PC-3 (cell line): ENCODE results near the gene VPS8. TPM values are rescaled to one million over a fixed set of nuclear protein-coding genes. Genes with fewer than 3 reads are reported as not detected.

Source experiments
- ATAC-seq: fragments of 200-7000 bp; cut with Tn5 transposase; 2 replicates; pipeline ENCODE4 v1.9.1; 2020; ENCODE audit warnings: mild to moderate bottlenecking, moderate library complexity
- BruUV-seq: library from RNA; stranded (reverse); fragments of 400-500 nt; replicated peaks from 2 replicates; lab custom pipeline; 2021; lab: Mats Ljungman, UMichigan
- CTCF ChIA-PET: fragments of 300-600 bp; sonication (Branson Sonifier 250); formaldehyde crosslinking; loops from one replicate; lab custom pipeline; 2022; ENCODE audit warnings: antibody characterized with exemption; lab: Charles Lee
- POLR2A ChIA-PET: fragments of 300-600 bp; sonication (Branson Sonifier 250); formaldehyde crosslinking; loops from one replicate; lab custom pipeline; 2022; ENCODE audit warnings: antibody characterized with exemption; ENCODE audit not compliant: unreplicated experiment; lab: Charles Lee
- DNase-seq: peaks from one replicate; pipeline ENCODE4 v3.0.0-alpha.2; 2015
- H2AFZ ChIP-seq: fragments of 300-600 bp; sonication (generic); 2 replicates; pipeline ENCODE4 v1.6.0; 2016; ENCODE audit warnings: antibody characterized with exemption, low read length
- H3F3A ChIP-seq: fragments of 300-600 bp; sonication (generic); one replicate; pipeline ENCODE4 v1.6.0; 2017; ENCODE audit warnings: antibody characterized with exemption, low read length, control low read depth, mild to moderate bottlenecking; ENCODE audit not compliant: unreplicated experiment
- H3K27ac ChIP-seq: fragments of 300-600 bp; sonication (generic); 2 replicates; pipeline ENCODE4 v1.5.1; 2016; ENCODE audit warnings: mild to moderate bottlenecking, low read length
- H3K27me3 ChIP-seq: fragments of 300-600 bp; sonication (generic); 2 replicates; pipeline ENCODE4 v1.6.1; 2016; ENCODE audit warnings: low read length, mixed read lengths
- H3K36me3 ChIP-seq: fragments of 300-600 bp; sonication (generic); 2 replicates; pipeline ENCODE4 v1.6.1; 2016; ENCODE audit warnings: low read depth, mixed run types, low read length, mixed read lengths
- H3K4me1 ChIP-seq: fragments of 300-600 bp; sonication (generic); 2 replicates; pipeline ENCODE4 v1.5.1; 2016; ENCODE audit warnings: low read length; ENCODE audit not compliant: insufficient read depth
- H3K4me2 ChIP-seq: fragments of 300-600 bp; sonication (generic); 2 replicates; pipeline ENCODE4 v1.6.0; 2016; ENCODE audit warnings: low read length
- H3K4me3 ChIP-seq: fragments of 300-600 bp; sonication (generic); 2 replicates; pipeline ENCODE4 v1.5.1; 2016; ENCODE audit warnings: mild to moderate bottlenecking, low read length, mixed read lengths
- H3K79me2 ChIP-seq: fragments of 300-600 bp; sonication (generic); 2 replicates; pipeline ENCODE4 v1.6.1; 2017; ENCODE audit warnings: low read length, mixed read lengths
- H3K9ac ChIP-seq: fragments of 300-600 bp; sonication (generic); 2 replicates; pipeline ENCODE4 v1.6.0; 2016; ENCODE audit warnings: mild to moderate bottlenecking, low read length
- H3K9me2 ChIP-seq: fragments of 300-600 bp; sonication (generic); replicated peaks from 2 replicates; pipeline ENCODE4 v1.6.1; 2016; ENCODE audit warnings: mixed run types, low read length, mixed read lengths
- H3K9me3 ChIP-seq: fragments of 300-600 bp; sonication (generic); 2 replicates; pipeline ENCODE4 v1.6.1; 2016; ENCODE audit warnings: low read length, mixed read lengths
- H4K20me1 ChIP-seq: fragments of 300-600 bp; sonication (generic); 2 replicates; pipeline ENCODE4 v1.6.1; 2016; ENCODE audit warnings: low read length, mixed read lengths
- CTCF ChIP-seq: fragments of 300-600 bp; sonication (generic); conservative IDR thresholded peaks from 2 replicates; pipeline ENCODE4 v1.5.1; 2017; ENCODE audit warnings: antibody characterized with exemption, low read depth, mild to moderate bottlenecking, low read length
- EZH2 ChIP-seq: fragments of 300-600 bp; sonication (generic); IDR thresholded peaks from one replicate; pipeline ENCODE4 v1.6.1; 2017; ENCODE audit warnings: antibody characterized with exemption, mild to moderate bottlenecking, low read length; ENCODE audit not compliant: unreplicated experiment
- EZH2phosphoT487 ChIP-seq: fragments of 300-600 bp; sonication (generic); IDR thresholded peaks from 2 replicates; pipeline ENCODE4 v1.6.1; 2018; ENCODE audit warnings: mild to moderate bottlenecking, antibody characterized with exemption, low read length, borderline replicate concordance
- intact Hi-C: fragments of 100-400 bp; cut with micrococcal nuclease; formaldehyde crosslinking; loops from 2 replicates; pipeline ENCODE4 v1.9.0; 2023
- total RNA-seq: library from RNA; depleted of rRNA; stranded (reverse); fragments of >200 nt; gene quantifications from 2 replicates; pipeline ENCODE4 v1.2.3, GENCODE V29; 2014

VPS8 gene
- total RNA-seq, 1 experiment from 2014 or later, result 38.0 TPM

- Histone ChIP-seq H3K9ac (no peak overlapping the region), H3K27ac (no peak overlapping the region), H3K4me1 (no peaks in the 10 kb centered on the region), H2AFZ (no peak overlapping the region), H3K79me2 (no peaks in the 10 kb centered on the region), H3K9me3 (no peaks in the 10 kb centered on the region), H3K4me3 (no peak overlapping the region), H4K20me1 (no peaks in the 10 kb centered on the region), H3K36me3 (no peaks in the 10 kb centered on the region), H3K4me2 (no peak overlapping the region), H3K27me3 (no peaks in the 10 kb centered on the region), H3F3A (no peaks in the 10 kb centered on the region), H3K9me2 (no peaks in the 10 kb centered on the region)
- ChIA-PET CTCF (no interaction called here), POLR2A (no interaction called here)
- TF ChIP-seq CTCF (no peak), EZH2phosphoT487 (no peak), EZH2 (no peak)
- intact Hi-C loops, result no loop called here
- no TSS peak for BruUV-seq
- DNase-seq, result no peak
- no peak for ATAC-seq
Measured at GRCh38 chr3:185029086-185029485, 217.1 kb downstream of the VPS8 start.

- Histone ChIP-seq H3K36me3 (no peaks in the 10 kb centered on the region), H3K4me1 (no peaks in the 10 kb centered on the region), H3K27me3 (no peaks in the 10 kb centered on the region), H2AFZ (no peak overlapping the region), H3K4me2 (no peak overlapping the region), H3K79me2 (no peaks in the 10 kb centered on the region), H3K27ac (no peak overlapping the region), H3K4me3 (no peak overlapping the region), H3K9ac (no peak overlapping the region), H3K9me2 (no peaks in the 10 kb centered on the region), H3F3A (no peaks in the 10 kb centered on the region), H4K20me1 (no peaks in the 10 kb centered on the region), H3K9me3 (no peaks in the 10 kb centered on the region)
- DNase-seq, result no peak
- ChIA-PET POLR2A (no interaction called here), CTCF (no interaction called here)
- TF ChIP-seq CTCF, result no peak
- TF ChIP-seq EZH2, result no peak
- no peak for TF ChIP-seq EZH2phosphoT487
- intact Hi-C loops, result no loop called here
- BruUV-seq, result no TSS peak
- no peak for ATAC-seq
Measured at GRCh38 chr3:185030399-185030798, 218.4 kb downstream of the VPS8 start.

- Histone ChIP-seq H3K9ac (no peak overlapping the region), H3K27ac (no peak overlapping the region), H3K9me3 (no peaks in the 10 kb centered on the region), H3K79me2 (no peaks in the 10 kb centered on the region), H3K36me3 (no peaks in the 10 kb centered on the region), H3K9me2 (no peaks in the 10 kb centered on the region), H4K20me1 (no peaks in the 10 kb centered on the region), H3F3A (no peaks in the 10 kb centered on the region), H3K4me2 (no peak overlapping the region), H2AFZ (no peak overlapping the region), H3K4me3 (no peak overlapping the region), H3K4me1 (no peaks in the 10 kb centered on the region), H3K27me3 (no peaks in the 10 kb centered on the region)
- ChIA-PET CTCF (no interaction called here), POLR2A (no interaction called here)
- BruUV-seq, result no TSS peak
- intact Hi-C loops, result no loop called here
- no peak for ATAC-seq
- DNase-seq, result no peak
- TF ChIP-seq EZH2 (no peak), CTCF (no peak), EZH2phosphoT487 (no peak)
Measured at GRCh38 chr3:185030951-185031350, 219.0 kb downstream of the VPS8 start.
